HG02840 (cell line): ENCODE data around the gene AARS2.

ENCODE experiments used
- ATAC-seq: cut with Tn5 transposase; IDR thresholded peaks from one replicate; pipeline ENCODE4 v1.9.1; 2021; ENCODE audit warnings: mild to moderate bottlenecking, moderate library complexity, moderate number of reproducible peaks; ENCODE audit not compliant: unreplicated experiment, low FRiP score

Gene AARS2

GRCh38 chr6:44303842-44304241, 9.3 kb downstream of the AARS2 start:
- no peak for ATAC-seq

- ATAC-seq = no peak
These were observed 10.3 kb downstream of the AARS2 start for GRCh38 chr6:44302856-44303255.

GRCh38 chr6:44301782-44302564, 11.2 kb downstream of the AARS2 start:
- no peak for ATAC-seq

GRCh38 chr6:44301106-44301505, 12.0 kb downstream of the AARS2 start:
- ATAC-seq = no peak

- no peak for ATAC-seq
These were observed 12.8 kb downstream of the AARS2 start for GRCh38 chr6:44300292-44300823.

- ATAC-seq = no peak
These were observed 14.3 kb downstream of the AARS2 start for GRCh38 chr6:44298864-44299263.

- ATAC-seq = no peak
These were observed 14.9 kb downstream of the AARS2 start for GRCh38 chr6:44298055-44298803.

- ATAC-seq = no peak
These were observed 15.8 kb downstream of the AARS2 start for GRCh38 chr6:44297063-44298038.

GRCh38 chr6:44294832-44295791, 18.0 kb downstream of the AARS2 start:
- no peak for ATAC-seq

- no peak for ATAC-seq
These were observed 20.3 kb downstream of the AARS2 start for GRCh38 chr6:44292661-44293365.

- no peak for ATAC-seq
These were observed 21.3 kb downstream of the AARS2 start for GRCh38 chr6:44291841-44292240.

GRCh38 chr6:44289726-44290260, 23.4 kb downstream of the AARS2 start:
- ATAC-seq = no peak

- no peak for ATAC-seq
These were observed 26.4 kb downstream of the AARS2 start for GRCh38 chr6:44286747-44287146.

GRCh38 chr6:44286285-44286565, 26.9 kb downstream of the AARS2 start:
- ATAC-seq = no peak

GRCh38 chr6:44285552-44286284, 27.4 kb downstream of the AARS2 start:
- ATAC-seq = no peak

- ATAC-seq = no peak
These were observed 28.3 kb downstream of the AARS2 start for GRCh38 chr6:44284867-44285266.

GRCh38 chr6:44284121-44284520, 29.0 kb downstream of the AARS2 start:
- ATAC-seq = no peak
